Nephron progenitor cell (in vitro differentiated cells): ENCODE measurements around the gene LBP.

Experiments used
- DNase-seq: peaks from one replicate; pipeline ENCODE4 v3.0.0; 2021
- H3K27ac Mint-ChIP-seq: 2 replicates; pipeline ENCODE4 v1.8.0; 2021; ENCODE audit warnings: mild to moderate bottlenecking, moderate library complexity, mixed read lengths
- H3K27me3 Mint-ChIP-seq: 2 replicates; pipeline ENCODE4 v1.8.0; 2021; ENCODE audit warnings: mild to moderate bottlenecking, low read depth, mixed read lengths; ENCODE audit not compliant: poor library complexity
- H3K36me3 Mint-ChIP-seq: 2 replicates; pipeline ENCODE4 v1.8.0; 2021; ENCODE audit warnings: low read depth, mixed read lengths
- H3K4me1 Mint-ChIP-seq: 2 replicates; pipeline ENCODE4 v1.8.0; 2021; ENCODE audit warnings: mixed read lengths
- H3K4me3 Mint-ChIP-seq: 2 replicates; pipeline ENCODE4 v1.8.0; 2021; ENCODE audit warnings: mild to moderate bottlenecking, moderate library complexity, mixed read lengths
- H3K9me3 Mint-ChIP-seq: 2 replicates; pipeline ENCODE4 v1.8.0; 2021; ENCODE audit warnings: mild to moderate bottlenecking, moderate library complexity, mixed read lengths
- TF ChIP-seq, protein P1 (sequence below): fragments of 200-600 bp; sonication (generic); IDR thresholded peaks from 2 replicates; pipeline ENCODE4 v1.5.0; 2021; ENCODE audit warnings: antibody characterized with exemption

Gene LBP

DNA sequence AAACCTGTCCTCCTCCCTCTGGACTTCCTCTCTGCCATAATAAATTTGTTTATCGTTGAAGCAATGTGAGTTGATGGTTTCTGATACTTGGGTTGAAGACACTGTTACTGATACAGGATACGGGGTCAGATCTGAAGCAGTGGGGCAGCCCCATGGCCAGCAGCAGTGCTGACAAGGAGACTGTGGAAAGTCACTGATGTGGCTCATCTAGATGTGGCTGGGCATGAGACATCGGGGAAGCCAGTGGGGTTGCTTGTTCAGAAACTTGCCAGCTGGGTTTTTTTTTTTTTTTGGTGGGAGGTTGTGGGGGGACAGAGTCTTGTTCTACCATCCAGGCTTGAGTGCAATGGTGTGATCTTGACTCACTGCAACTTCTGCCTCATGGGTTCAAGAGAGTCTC is 45.0 kb upstream of the LBP start:
- peaks cover 26% of the 10 kb centered on the region for H3K27me3 Mint-ChIP-seq
- peaks cover 50% of the 10 kb centered on the region for H3K4me1 Mint-ChIP-seq
- H3K36me3 Mint-ChIP-seq: no peaks in the 10 kb centered on the region
- DNase-seq: no peak
- H3K27ac Mint-ChIP-seq: no peak overlapping the region
- H3K4me3 Mint-ChIP-seq: no peak overlapping the region
- no peaks in the 10 kb centered on the region for H3K9me3 Mint-ChIP-seq
- TF ChIP-seq, protein P1, sequence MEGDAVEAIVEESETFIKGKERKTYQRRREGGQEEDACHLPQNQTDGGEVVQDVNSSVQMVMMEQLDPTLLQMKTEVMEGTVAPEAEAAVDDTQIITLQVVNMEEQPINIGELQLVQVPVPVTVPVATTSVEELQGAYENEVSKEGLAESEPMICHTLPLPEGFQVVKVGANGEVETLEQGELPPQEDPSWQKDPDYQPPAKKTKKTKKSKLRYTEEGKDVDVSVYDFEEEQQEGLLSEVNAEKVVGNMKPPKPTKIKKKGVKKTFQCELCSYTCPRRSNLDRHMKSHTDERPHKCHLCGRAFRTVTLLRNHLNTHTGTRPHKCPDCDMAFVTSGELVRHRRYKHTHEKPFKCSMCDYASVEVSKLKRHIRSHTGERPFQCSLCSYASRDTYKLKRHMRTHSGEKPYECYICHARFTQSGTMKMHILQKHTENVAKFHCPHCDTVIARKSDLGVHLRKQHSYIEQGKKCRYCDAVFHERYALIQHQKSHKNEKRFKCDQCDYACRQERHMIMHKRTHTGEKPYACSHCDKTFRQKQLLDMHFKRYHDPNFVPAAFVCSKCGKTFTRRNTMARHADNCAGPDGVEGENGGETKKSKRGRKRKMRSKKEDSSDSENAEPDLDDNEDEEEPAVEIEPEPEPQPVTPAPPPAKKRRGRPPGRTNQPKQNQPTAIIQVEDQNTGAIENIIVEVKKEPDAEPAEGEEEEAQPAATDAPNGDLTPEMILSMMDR: no peak

DNA sequence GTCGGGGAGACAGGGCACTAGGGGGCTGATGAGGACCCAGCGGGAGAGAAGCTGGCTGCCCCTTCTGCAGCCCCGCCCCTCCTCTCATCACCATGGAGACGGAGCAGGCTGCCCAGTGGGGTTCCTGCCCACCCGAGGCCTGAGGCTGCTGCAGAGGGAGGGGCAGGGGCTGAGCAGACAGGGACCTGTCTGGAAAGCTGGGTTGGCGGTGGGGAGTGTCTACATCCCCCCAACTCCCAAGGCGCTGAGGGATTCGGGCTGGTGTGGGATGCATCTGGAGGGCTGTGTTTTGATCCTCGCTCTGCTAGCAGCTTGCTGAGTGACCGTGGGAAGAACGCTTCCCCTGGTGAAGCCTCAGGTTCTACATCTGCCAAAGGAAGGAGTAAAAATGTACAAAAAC is 43.5 kb upstream of the LBP start:
- Mint-ChIP-seq H3K36me3 (no peaks in the 10 kb centered on the region), H3K9me3 (no peaks in the 10 kb centered on the region), H3K4me1 (peaks cover 52% of the 10 kb centered on the region), H3K4me3 (no peak overlapping the region), H3K27me3 (peaks cover 30% of the 10 kb centered on the region), H3K27ac (no peak overlapping the region)
- TF ChIP-seq, protein P1: no peak
- DNase-seq: peak; percentile 48

DNA sequence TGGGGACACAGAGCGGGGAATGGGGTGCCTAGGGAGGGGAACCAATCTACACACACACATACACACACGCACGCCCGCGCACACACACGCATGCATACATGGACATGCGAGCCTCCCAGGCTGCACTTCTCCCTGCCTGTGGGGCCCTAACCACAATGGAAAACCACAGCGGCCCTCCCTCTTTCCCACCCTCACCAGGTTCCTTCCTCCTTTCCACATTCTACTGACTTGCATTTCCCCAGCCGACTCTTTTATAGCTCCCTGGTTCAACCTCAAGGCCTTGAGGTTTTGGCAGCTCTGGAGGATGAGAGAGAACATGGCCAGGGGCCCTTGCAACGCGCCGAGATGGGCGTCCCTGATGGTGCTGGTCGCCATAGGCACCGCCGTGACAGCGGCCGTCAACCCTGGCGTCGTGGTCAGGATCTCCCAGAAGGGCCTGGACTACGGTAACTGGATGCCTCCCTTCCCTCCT is 42.3 kb upstream of the LBP start, which contains the start of gene BPI:
TSS of gene BPI (plus strand) at position 249 of the 472 bp plus-strand sequence. CDS start at position 317, 68 bp downstream.
- TF ChIP-seq, protein P1: no peak
- H3K36me3 Mint-ChIP-seq: no peaks in the 10 kb centered on the region
- peaks cover 34% of the 10 kb centered on the region for H3K27me3 Mint-ChIP-seq
- H3K4me1 Mint-ChIP-seq: peaks cover 51% of the 10 kb centered on the region
- H3K4me3 Mint-ChIP-seq: no peak within 1 kb of the TSS
- H3K9me3 Mint-ChIP-seq: no peaks in the 10 kb centered on the region
- DNase-seq: no peak
- H3K27ac Mint-ChIP-seq: no peak within 1 kb of the TSS

DNA sequence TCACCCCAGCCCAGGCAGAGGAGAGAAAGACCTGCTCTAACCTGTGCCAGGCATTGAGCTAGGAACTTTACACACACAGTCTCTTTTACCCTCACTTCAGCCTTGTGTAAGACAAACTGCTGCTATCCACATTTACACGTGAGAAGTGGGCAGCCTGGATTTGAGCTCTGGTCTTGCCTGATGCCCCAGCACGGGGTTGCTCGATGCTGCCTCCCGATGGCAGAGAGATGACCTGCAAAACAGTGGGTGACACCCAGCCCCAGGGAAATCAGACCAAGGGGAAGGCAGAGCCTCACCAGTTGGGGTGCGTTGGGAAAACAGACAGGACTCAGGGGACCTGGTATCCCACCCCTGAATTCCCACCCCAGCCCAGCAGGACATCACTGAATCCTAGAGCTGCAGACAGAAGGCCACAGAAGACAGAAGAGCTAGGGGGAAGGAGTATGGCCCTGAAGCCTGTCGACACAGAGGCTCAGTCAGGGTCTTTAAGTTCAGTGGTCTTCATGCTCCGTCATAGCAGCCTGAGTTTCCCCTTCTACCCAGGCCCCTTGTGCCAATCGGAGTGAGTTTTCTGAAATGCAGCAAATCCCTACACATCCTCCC is 41.3 kb upstream of the LBP start:
- peak; percentile 26 for DNase-seq
- Mint-ChIP-seq H3K27me3 (peaks cover 34% of the 10 kb centered on the region), H3K36me3 (no peaks in the 10 kb centered on the region), H3K4me1 (peaks cover 41% of the 10 kb centered on the region), H3K9me3 (peaks cover 4% of the 10 kb centered on the region), H3K27ac (no peak overlapping the region), H3K4me3 (no peak overlapping the region)
- TF ChIP-seq, protein P1: peak; percentile 29

DNA sequence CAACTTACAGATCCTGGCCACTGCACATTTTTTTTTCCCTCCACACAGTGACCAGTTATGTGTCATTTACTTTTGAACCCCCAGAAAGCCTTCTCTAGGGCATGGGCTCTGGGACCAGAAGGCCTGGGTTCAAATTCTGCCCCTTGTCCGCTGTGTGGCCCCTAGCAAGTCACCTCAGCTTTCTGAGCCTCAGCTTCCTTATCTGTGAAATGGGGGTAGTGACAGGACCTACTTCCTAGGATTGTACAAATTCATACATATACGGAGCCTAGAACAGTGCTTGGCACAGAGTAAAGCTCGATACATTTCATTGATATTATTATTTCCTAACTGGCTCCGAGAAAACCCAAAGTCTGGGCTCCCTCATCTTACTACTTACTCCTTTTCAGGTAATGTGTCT is 40.7 kb upstream of the LBP start:
- peaks cover 41% of the 10 kb centered on the region for H3K4me1 Mint-ChIP-seq

More for the DNA sequence above, 40.7 kb upstream of the LBP start:
- no peak overlapping the region for H3K27ac Mint-ChIP-seq
- H3K9me3 Mint-ChIP-seq: peaks cover 4% of the 10 kb centered on the region
- TF ChIP-seq, protein P1: no peak
- no peak overlapping the region for H3K4me3 Mint-ChIP-seq
- peaks cover 32% of the 10 kb centered on the region for H3K27me3 Mint-ChIP-seq
- DNase-seq: no peak
- no peaks in the 10 kb centered on the region for H3K36me3 Mint-ChIP-seq
